K562 (cell line): ENCODE data around the gene KRT83. TPM values are rescaled to one million over a fixed set of nuclear protein-coding genes. Genes with fewer than 3 reads are reported as not detected.

Experiments
- ATAC-seq: fragments of 200-7000 bp; cut with Tn5 transposase; 3 replicates; pipeline ENCODE4 v1.9.1; 2020; ENCODE audit warnings: moderate library complexity
- BruUV-seq: library from RNA; stranded (reverse); fragments of 400-500 nt; replicated peaks from 2 replicates; lab custom pipeline; 2021; lab: Mats Ljungman, UMichigan
- CTCF ChIA-PET: fragments of 300-600 bp; formaldehyde crosslinking; extraction: SDS; loops from one replicate; lab custom pipeline; 2021; ENCODE audit warnings: low intra/inter-chr PET ratio; lab: Yijun Ruan, JAX
- POLR2A ChIA-PET: fragments of 300-600, 350-650 bp; sonication (Branson Sonifier 250); formaldehyde crosslinking; extraction: SDS; loops from one replicate; lab custom pipeline; 2021; ENCODE audit warnings: antibody characterized with exemption, inconsistent platforms; lab: Yijun Ruan, JAX
- DNase-seq, 4 experiments: peaks; one replicate each; pipeline versions ENCODE4 v3.0.0 to v3.0.0-alpha.2; 2011 to 2018; ENCODE audit warnings: low spot score in 3 of 4, mixed read lengths in 3 of 4; ENCODE audit errors: extremely low read depth in 1 of 4
- FAIRE-seq: peaks from 2 replicates; lab custom pipeline; 2011; peaks lifted over from hg19 to GRCh38; lab: Jason Lieb, UNC
- H2AFZ ChIP-seq: 2 replicates; pipeline ENCODE4 v1.6.0; 2011; ENCODE audit warnings: low read depth, low read length, control low read depth, inconsistent platforms
- H3K27ac ChIP-seq: fragments of 200-600 bp; 3 replicates; pipeline ENCODE4 v1.8.0; 2011; ENCODE audit warnings: low read depth, mild to moderate bottlenecking, control low read depth, inconsistent platforms, low read length, moderate library complexity, mixed read lengths; ENCODE audit errors: extremely low read depth
- H3K27me3 ChIP-seq, 2 experiments: fragments of 300-600 bp in 1 of 2; 2 replicates in 1 of 2; 3 replicates in 1 of 2; pipeline versions ENCODE4 v1.6.0 to v1.8.0; 2011; ENCODE audit warnings: inconsistent platforms in 2 of 2, low read length in 2 of 2, mild to moderate bottlenecking in 1 of 2, mixed read lengths in 1 of 2, moderate library complexity in 1 of 2; ENCODE audit not compliant: control insufficient read depth in 2 of 2, insufficient read depth in 2 of 2
- H3K36me3 ChIP-seq: fragments of 300-600 bp; 3 replicates; pipeline ENCODE4 v1.8.0; 2011; ENCODE audit warnings: mild to moderate bottlenecking, low read length, inconsistent platforms; ENCODE audit not compliant: control insufficient read depth, insufficient read depth
- H3K4me1 ChIP-seq, 2 experiments: fragments of 200-600 bp in 1 of 2; replicated peaks in 1 of 2; 2 replicates in 1 of 2; 3 replicates in 1 of 2; pipeline versions ENCODE4 v1.5.1 to v1.8.0; 2011; ENCODE audit warnings: inconsistent platforms in 2 of 2, low read length in 2 of 2, mild to moderate bottlenecking in 1 of 2, mixed read lengths in 1 of 2, moderate library complexity in 1 of 2; ENCODE audit not compliant: control insufficient read depth in 2 of 2, insufficient read depth in 2 of 2
- H3K4me2 ChIP-seq: 2 replicates; pipeline ENCODE4 v1.6.1; 2011; ENCODE audit warnings: low read length, control low read depth, inconsistent platforms, mixed read lengths; ENCODE audit not compliant: insufficient read depth
- H3K4me3 ChIP-seq: fragments of 200-600 bp; sonication (generic), shearing (Covaris generic); 2 replicates; pipeline ENCODE4 v1.5.1; 2016; ENCODE audit warnings: control low read depth, inconsistent platforms
- H3K79me2 ChIP-seq: fragments of 200-600 bp; 3 replicates; pipeline ENCODE4 v1.8.0; 2011; ENCODE audit warnings: low read length, inconsistent platforms; ENCODE audit not compliant: control insufficient read depth, insufficient read depth
- H3K9ac ChIP-seq, 2 experiments: 2 replicates each; pipeline versions ENCODE4 v1.6.0 to v1.6.1; 2011; ENCODE audit warnings: low read depth in 2 of 2, low read length in 2 of 2, control low read depth in 1 of 2, inconsistent platforms in 1 of 2, mild to moderate bottlenecking in 1 of 2, mixed read lengths in 1 of 2; ENCODE audit not compliant: insufficient read depth in 1 of 2
- H3K9me1 ChIP-seq: one replicate; pipeline ENCODE4 v1.6.0; 2011; ENCODE audit warnings: inconsistent platforms, mild to moderate bottlenecking, low read length, moderate library complexity; ENCODE audit not compliant: control insufficient read depth, insufficient read depth
- H3K9me3 ChIP-seq: replicated peaks from 2 replicates; pipeline ENCODE4 v1.5.1; 2011; ENCODE audit warnings: low read depth, low read length, inconsistent platforms; ENCODE audit not compliant: control insufficient read depth, insufficient read depth
- H4K20me1 ChIP-seq: replicated peaks from 2 replicates; pipeline ENCODE4 v1.6.1; 2011; ENCODE audit warnings: low read length, inconsistent platforms, mixed read lengths; ENCODE audit not compliant: control insufficient read depth, insufficient read depth
- EWSR1 ChIP-seq: fragments of 450-650 bp; IDR thresholded peaks from 2 replicates; pipeline ENCODE4 v1.6.1; 2018; ENCODE audit warnings: borderline replicate concordance, mild to moderate bottlenecking, low read depth, moderate library complexity; ENCODE audit not compliant: partially characterized antibody
- GTF2F1 ChIP-seq: IDR thresholded peaks from 2 replicates; pipeline ENCODE4 v1.6.1; 2011; ENCODE audit warnings: low read depth, low read length, improper control_type of control experiment
- NCOA6 ChIP-seq: fragments of 450-650 bp; IDR thresholded peaks from 2 replicates; pipeline ENCODE4 v1.6.1; 2017; ENCODE audit warnings: mild to moderate bottlenecking
- OTX1 ChIP-seq: fragments of 450-650 bp; formaldehyde crosslinking; IDR thresholded peaks from 2 replicates; pipeline ENCODE4 v1.4.0; 2022; ENCODE audit warnings: mild to moderate bottlenecking
- RBFOX2 ChIP-seq: fragments of 200-400 bp; formaldehyde crosslinking; IDR thresholded peaks from 2 replicates; pipeline ENCODE4 v1.6.1; 2017; ENCODE audit warnings: low read depth, mild to moderate bottlenecking, low read length, moderate library complexity
- ZFP1 ChIP-seq: fragments of 450-650 bp; formaldehyde crosslinking; IDR thresholded peaks from 2 replicates; pipeline ENCODE4 v1.4.0; 2020; ENCODE audit warnings: mild to moderate bottlenecking, mixed read lengths
- ZNF354B ChIP-seq: fragments of 250-450 bp; sonication (Bioruptor Pico); IDR thresholded peaks from 2 replicates; pipeline ENCODE4 v1.4.0; 2020
- WGBS: fragments of 100-300 bp; shearing (Covaris generic); methylation state at CpG from one replicate; pipeline ENCODE4 v1.1.6; 2016; ENCODE audit warnings: low coverage, mixed read lengths; ENCODE audit not compliant: insufficient coverage; ENCODE audit errors: missing lambda C conversion rate; 5-methylcytosine and 5-hydroxymethylcytosine counted together
- in situ Hi-C: fragments of 300-500 bp; cut with MboI; formaldehyde crosslinking; loops from 4 replicates; pipeline ENCODE4 v1.15.0; 2018; ENCODE audit warnings: inconsistent platforms, mixed read lengths
- intact Hi-C: fragments of 100-400 bp; cut with micrococcal nuclease; formaldehyde crosslinking; loops from 2 replicates; pipeline ENCODE4 v1.14.2; 2022
- polyA plus RNA-seq, 8 experiments: library from polyadenylated mRNA; depleted of rRNA in 4 of 8; stranded (reverse) in 5 of 8; unstranded in 3 of 8; fragments of >200 nt; fragmentation: Nextera tagmentation in 2 of 8; fragmentation: Illumina TruSeq in 1 of 8; extraction: Ambion mirVana in 2 of 8; extraction: Trizol in 1 of 8; gene quantifications; 2 replicates each; pipeline versions ENCODE4 v1.2.1 to v1.2.3, GENCODE V29; 2011 to 2014; ENCODE audit warnings: inconsistent platforms in 1 of 8, missing spikeins in 1 of 8
- total RNA-seq, 7 experiments: library from RNA; depleted of rRNA in 6 of 7; stranded (reverse); fragments of >200 nt in 6 of 7; fragmentation: Illumina TruSeq in 2 of 7; extraction: Trizol in 2 of 7; gene quantifications; 2 replicates each; pipeline versions ENCODE4 v1.2.1 to v1.2.3, GENCODE V29; 2011 to 2021; ENCODE audit warnings: low replicate concordance in 1 of 7
- TF ChIP-seq, protein P1 (sequence below): fragments of 250-450 bp; sonication (Bioruptor Pico); IDR thresholded peaks from 2 replicates; pipeline ENCODE4 v1.4.0; 2020; ENCODE audit warnings: borderline replicate concordance
- TF ChIP-seq, protein P2 (sequence below), 2 experiments: fragments of 450-650 bp; IDR thresholded peaks; 2 replicates each; pipeline ENCODE4 v1.6.1; 2016
- TF ChIP-seq, protein P3 (sequence below): sonication (generic); formaldehyde crosslinking; IDR thresholded peaks from 2 replicates; pipeline ENCODE4 v1.8.0; 2023; ENCODE audit warnings: mild to moderate bottlenecking, missing genetic modification reagents
- TF ChIP-seq, protein P4 (sequence below): sonication (generic); formaldehyde crosslinking; IDR thresholded peaks from 2 replicates; pipeline ENCODE4 v1.8.1; 2023; ENCODE audit warnings: mild to moderate bottlenecking, missing genetic modification reagents, moderate library complexity

KRT83 gene
- total and polyA plus RNA-seq, 9 of the 15 experiments (the other 6 are each of a cell fraction or from before 2014, with no cell fraction given) = not detected

DNA sequence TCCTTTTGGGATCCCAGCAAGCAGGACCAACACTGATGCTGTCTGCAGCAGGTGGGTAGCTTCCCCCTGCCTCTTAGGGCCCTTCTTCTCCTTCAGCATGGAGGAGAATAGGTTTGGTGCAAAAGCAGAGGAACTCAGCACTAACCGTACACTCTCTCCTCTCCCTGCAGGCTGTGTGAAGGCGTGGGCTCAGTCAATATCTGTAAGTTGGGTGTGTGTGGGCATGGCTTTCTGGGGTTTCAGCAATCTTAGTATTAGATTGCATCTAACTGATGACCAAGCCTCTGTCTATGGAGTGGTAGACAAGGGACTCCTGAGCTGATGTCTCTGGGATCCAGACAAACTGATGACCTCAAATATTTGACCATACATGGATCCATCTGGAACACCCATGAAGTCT lies 31.8 kb upstream of the KRT83 start (continued):
- no peak for TF ChIP-seq GTF2F1
- TF ChIP-seq ZNF354B = no peak
- TF ChIP-seq, all 486 proteins: peak for 0

DNA sequence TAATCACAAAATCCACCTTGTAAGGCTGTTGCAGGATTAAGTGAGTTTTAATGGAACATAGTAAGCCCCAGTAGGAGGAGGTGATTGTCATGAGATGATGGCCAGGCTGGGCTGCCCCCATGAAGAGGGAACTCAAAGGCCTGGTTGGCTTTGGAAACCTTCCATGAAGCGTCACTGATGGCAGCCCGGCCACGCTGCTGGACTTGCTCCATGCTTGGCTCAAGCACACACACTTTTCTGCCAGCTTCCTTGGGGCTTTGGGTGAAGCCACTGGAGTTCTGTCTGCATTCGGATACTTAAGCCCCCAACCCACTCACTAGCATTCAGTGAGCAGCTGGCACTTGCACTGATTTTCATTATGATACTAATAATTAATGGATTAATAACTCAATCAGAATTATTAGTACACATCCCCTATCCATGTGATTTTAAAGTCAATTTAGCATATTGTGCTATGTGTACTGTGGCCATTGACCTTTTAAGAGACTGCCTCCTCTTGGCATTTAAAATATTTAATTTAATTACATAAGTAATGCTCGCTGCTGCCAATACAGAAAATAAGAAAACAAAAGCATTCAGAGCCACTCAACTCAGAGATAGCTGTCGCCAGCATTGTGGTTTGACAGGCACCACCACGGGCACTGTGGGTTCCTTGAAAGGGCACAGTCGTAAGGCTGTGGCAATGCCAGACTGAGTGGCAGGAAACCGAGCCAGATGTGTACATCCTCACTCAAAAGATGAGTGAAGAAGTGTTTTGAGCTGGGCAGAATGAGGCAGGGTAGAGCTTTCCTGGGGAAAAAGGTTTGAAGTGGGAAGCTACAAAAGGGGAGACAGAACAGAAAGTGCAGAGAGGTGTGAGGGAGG lies 30.2 kb upstream of the KRT83 start:
- Histone ChIP-seq H3K9ac (no peak overlapping the region), H3K79me2 (no peaks in the 10 kb centered on the region), H3K9me3 (no peaks in the 10 kb centered on the region), H3K27me3 (peaks cover 7 to 54% of the 10 kb centered on the region in 2 experiments; a peak in 3 of 5 replicates), H2AFZ (no peak overlapping the region), H3K4me2 (no peak overlapping the region), H3K4me3 (no peak overlapping the region), H3K9me1 (peaks cover 3% of the 10 kb centered on the region), H3K4me1 (no peaks in the 10 kb centered on the region), H3K27ac (no peak overlapping the region), H3K36me3 (no peaks in the 10 kb centered on the region), H4K20me1 (no peaks in the 10 kb centered on the region)
- FAIRE-seq = no peak
- CTCF ChIA-PET = no interaction called here
- TF ChIP-seq ZFP1 (CRISPR knock-in tag) = no peak
- TF ChIP-seq, protein P1, sequence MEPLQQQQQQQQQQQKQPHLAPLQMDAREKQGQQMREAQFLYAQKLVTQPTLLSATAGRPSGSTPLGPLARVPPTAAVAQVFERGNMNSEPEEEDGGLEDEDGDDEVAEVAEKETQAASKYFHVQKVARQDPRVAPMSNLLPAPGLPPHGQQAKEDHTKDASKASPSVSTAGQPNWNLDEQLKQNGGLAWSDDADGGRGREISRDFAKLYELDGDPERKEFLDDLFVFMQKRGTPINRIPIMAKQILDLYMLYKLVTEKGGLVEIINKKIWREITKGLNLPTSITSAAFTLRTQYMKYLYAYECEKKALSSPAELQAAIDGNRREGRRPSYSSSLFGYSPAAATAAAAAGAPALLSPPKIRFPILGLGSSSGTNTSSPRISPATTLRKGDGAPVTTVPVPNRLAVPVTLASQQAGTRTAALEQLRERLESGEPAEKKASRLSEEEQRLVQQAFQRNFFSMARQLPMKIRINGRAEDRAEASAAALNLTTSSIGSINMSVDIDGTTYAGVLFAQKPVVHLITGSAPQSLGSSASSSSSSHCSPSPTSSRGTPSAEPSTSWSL (CRISPR knock-in tag) = no peak
- no peak for TF ChIP-seq NCOA6
- no peak for TF ChIP-seq RBFOX2
- TF ChIP-seq, protein P2, sequence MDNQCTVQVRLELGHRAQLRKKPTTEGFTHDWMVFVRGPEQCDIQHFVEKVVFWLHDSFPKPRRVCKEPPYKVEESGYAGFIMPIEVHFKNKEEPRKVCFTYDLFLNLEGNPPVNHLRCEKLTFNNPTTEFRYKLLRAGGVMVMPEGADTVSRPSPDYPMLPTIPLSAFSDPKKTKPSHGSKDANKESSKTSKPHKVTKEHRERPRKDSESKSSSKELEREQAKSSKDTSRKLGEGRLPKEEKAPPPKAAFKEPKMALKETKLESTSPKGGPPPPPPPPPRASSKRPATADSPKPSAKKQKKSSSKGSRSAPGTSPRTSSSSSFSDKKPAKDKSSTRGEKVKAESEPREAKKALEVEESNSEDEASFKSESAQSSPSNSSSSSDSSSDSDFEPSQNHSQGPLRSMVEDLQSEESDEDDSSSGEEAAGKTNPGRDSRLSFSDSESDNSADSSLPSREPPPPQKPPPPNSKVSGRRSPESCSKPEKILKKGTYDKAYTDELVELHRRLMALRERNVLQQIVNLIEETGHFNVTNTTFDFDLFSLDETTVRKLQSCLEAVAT (IDR thresholded peaks at IDR 0.05) = no peak
- TF ChIP-seq EWSR1 = no peak
- TF ChIP-seq, protein P3, sequence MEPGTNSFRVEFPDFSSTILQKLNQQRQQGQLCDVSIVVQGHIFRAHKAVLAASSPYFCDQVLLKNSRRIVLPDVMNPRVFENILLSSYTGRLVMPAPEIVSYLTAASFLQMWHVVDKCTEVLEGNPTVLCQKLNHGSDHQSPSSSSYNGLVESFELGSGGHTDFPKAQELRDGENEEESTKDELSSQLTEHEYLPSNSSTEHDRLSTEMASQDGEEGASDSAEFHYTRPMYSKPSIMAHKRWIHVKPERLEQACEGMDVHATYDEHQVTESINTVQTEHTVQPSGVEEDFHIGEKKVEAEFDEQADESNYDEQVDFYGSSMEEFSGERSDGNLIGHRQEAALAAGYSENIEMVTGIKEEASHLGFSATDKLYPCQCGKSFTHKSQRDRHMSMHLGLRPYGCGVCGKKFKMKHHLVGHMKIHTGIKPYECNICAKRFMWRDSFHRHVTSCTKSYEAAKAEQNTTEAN (CRISPR knock-in tag) = no peak
- TF ChIP-seq, protein P4, sequence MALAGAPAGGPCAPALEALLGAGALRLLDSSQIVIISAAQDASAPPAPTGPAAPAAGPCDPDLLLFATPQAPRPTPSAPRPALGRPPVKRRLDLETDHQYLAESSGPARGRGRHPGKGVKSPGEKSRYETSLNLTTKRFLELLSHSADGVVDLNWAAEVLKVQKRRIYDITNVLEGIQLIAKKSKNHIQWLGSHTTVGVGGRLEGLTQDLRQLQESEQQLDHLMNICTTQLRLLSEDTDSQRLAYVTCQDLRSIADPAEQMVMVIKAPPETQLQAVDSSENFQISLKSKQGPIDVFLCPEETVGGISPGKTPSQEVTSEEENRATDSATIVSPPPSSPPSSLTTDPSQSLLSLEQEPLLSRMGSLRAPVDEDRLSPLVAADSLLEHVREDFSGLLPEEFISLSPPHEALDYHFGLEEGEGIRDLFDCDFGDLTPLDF (CRISPR knock-in tag) = no peak
- no peak for TF ChIP-seq OTX1 (CRISPR knock-in tag)
- intact Hi-C loops = no loop called here
- in situ Hi-C loops = no loop called here
- no TSS peak for BruUV-seq
- DNase-seq = no peak
- POLR2A ChIA-PET = interaction anchor here (0.6 to 1.2 kb wide), 2 partner anchors 10 to 11 kb away, joined by 3 to 4 read pairs; no protein-coding TSS in a partner anchor
- 0% methylated on average over 9 of the region's 9 CpGs for WGBS
- no peak for ATAC-seq
